ENCODE measurements around the gene OR2G2. TPM values are rescaled to one million over a fixed set of nuclear protein-coding genes. Genes with fewer than 3 reads are reported as not detected.

The OR2G2 gene
- total RNA-seq: not detected

GRCh38 chr1:247588060-247588459 lies at the start of gene OR2G2:
TSS of gene OR2G2 (plus strand) at chr1:247588360. CDS start at chr1:247588360, 0 bp downstream.
- no peak for TF ChIP-seq CTCF (IDR thresholded peaks at IDR 0.05; ENCODE audit: low read depth)

- no peak for TF ChIP-seq CTCF (IDR thresholded peaks at IDR 0.05; ENCODE audit: low read depth)
These were observed 49.6 kb upstream of the OR2G2 start for GRCh38 chr1:247538561-247538960.

- no peak for TF ChIP-seq CTCF (IDR thresholded peaks at IDR 0.05; ENCODE audit: low read depth)
These were observed 48.9 kb upstream of the OR2G2 start for GRCh38 chr1:247539215-247539614.

- no peak for TF ChIP-seq CTCF (IDR thresholded peaks at IDR 0.05; ENCODE audit: low read depth)
These were observed 47.6 kb upstream of the OR2G2 start for GRCh38 chr1:247540581-247540980.

- no peak for TF ChIP-seq CTCF (IDR thresholded peaks at IDR 0.05; ENCODE audit: low read depth)
These were observed 45.3 kb upstream of the OR2G2 start for GRCh38 chr1:247542811-247543210.

- no peak for TF ChIP-seq CTCF (IDR thresholded peaks at IDR 0.05; ENCODE audit: low read depth)
These were observed 40.1 kb upstream of the OR2G2 start for GRCh38 chr1:247548092-247548491.

GRCh38 chr1:247548769-247549182 lies 39.4 kb upstream of the OR2G2 start, which contains the start of gene GCSAML:
TSS of gene GCSAML (plus strand) at chr1:247549134. CDS start at chr1:247549192, 58 bp downstream.
- TF ChIP-seq CTCF (IDR thresholded peaks at IDR 0.05; ENCODE audit: low read depth): no peak
